ENCODE results near the gene FUT6. TPM values are rescaled to one million over a fixed set of nuclear protein-coding genes. Genes with fewer than 3 reads are reported as not detected.

FUT6 gene
- total and polyA plus RNA-seq, 4 donors = 0.67 to 2.6 (median 1.9) TPM; not detected in 1

- DNase-seq (no peak), ATAC-seq (ENCODE audit: insufficient read depth, low FRiP score) (no peak)
- 57 to 63% methylated on average over 9 of the region's 9 CpGs for WGBS, 2 donors
- Histone ChIP-seq H3K4me3 (no peak overlapping the region), H3K27me3 (ENCODE audit: control insufficient read depth in 3 of 3, insufficient read depth in 3 of 3, low read length in 2 of 3) (peaks cover 0 to 5% (median 0%) of the 10 kb centered on the region in 3 donors), H3K27ac (ENCODE audit: low read depth in 1 of 2, low read length in 1 of 2) (no peak overlapping the region), H3K9ac (ENCODE audit: insufficient read depth in 1 of 2, low read length in 2 of 2) (no peak overlapping the region), H3K36me3 (ENCODE audit: control insufficient read depth in 4 of 4, insufficient read depth in 4 of 4, low read length in 4 of 4) (no peaks in the 10 kb centered on the region), H3K9me3 (ENCODE audit: control insufficient read depth in 4 of 4, insufficient read depth in 3 of 4, low read length in 3 of 4) (peaks cover 0 to 4% (median 0%) of the 10 kb centered on the region in 4 donors), H3K4me1 (ENCODE audit: control insufficient read depth in 5 of 5, insufficient read depth in 5 of 5, low read length in 5 of 5) (peaks cover 0 to 6% (median 3%) of the 10 kb centered on the region in 5 donors)
- TF ChIP-seq, protein P1, sequence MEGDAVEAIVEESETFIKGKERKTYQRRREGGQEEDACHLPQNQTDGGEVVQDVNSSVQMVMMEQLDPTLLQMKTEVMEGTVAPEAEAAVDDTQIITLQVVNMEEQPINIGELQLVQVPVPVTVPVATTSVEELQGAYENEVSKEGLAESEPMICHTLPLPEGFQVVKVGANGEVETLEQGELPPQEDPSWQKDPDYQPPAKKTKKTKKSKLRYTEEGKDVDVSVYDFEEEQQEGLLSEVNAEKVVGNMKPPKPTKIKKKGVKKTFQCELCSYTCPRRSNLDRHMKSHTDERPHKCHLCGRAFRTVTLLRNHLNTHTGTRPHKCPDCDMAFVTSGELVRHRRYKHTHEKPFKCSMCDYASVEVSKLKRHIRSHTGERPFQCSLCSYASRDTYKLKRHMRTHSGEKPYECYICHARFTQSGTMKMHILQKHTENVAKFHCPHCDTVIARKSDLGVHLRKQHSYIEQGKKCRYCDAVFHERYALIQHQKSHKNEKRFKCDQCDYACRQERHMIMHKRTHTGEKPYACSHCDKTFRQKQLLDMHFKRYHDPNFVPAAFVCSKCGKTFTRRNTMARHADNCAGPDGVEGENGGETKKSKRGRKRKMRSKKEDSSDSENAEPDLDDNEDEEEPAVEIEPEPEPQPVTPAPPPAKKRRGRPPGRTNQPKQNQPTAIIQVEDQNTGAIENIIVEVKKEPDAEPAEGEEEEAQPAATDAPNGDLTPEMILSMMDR (IDR thresholded peaks at IDR 0.05; ENCODE audit: control extremely low read depth, extremely low read depth) = no peak
Observed at GRCh38 chr19:5882421-5882968, 43.0 kb upstream of the FUT6 start.

- ATAC-seq (ENCODE audit: insufficient read depth, low FRiP score) = no peak
- H3K27me3 ChIP-seq (ENCODE audit: control insufficient read depth in 3 of 3, insufficient read depth in 3 of 3, low read length in 2 of 3) = peaks cover 0 to 5% (median 0%) of the 10 kb centered on the region in 3 donors
- H3K4me1 ChIP-seq (ENCODE audit: control insufficient read depth in 5 of 5, insufficient read depth in 5 of 5, low read length in 5 of 5) = peaks cover 0 to 6% (median 3%) of the 10 kb centered on the region in 5 donors
- no peak overlapping the region for H3K9ac ChIP-seq (ENCODE audit: insufficient read depth in 1 of 2, low read length in 2 of 2)
- TF ChIP-seq, protein P1 (IDR thresholded peaks at IDR 0.05; ENCODE audit: control extremely low read depth, extremely low read depth) = no peak
- no peak overlapping the region for H3K4me3 ChIP-seq
- WGBS, 2 donors = 63 to 64% methylated on average over 19 of the region's 19 CpGs
- H3K9me3 ChIP-seq (ENCODE audit: control insufficient read depth in 4 of 4, insufficient read depth in 3 of 4, low read length in 3 of 4) = peaks cover 0 to 4% (median 0%) of the 10 kb centered on the region in 4 donors
- no peaks in the 10 kb centered on the region for H3K36me3 ChIP-seq (ENCODE audit: control insufficient read depth in 4 of 4, insufficient read depth in 4 of 4, low read length in 4 of 4)
- DNase-seq = no peak
- H3K27ac ChIP-seq (ENCODE audit: low read depth in 1 of 2, low read length in 1 of 2) = no peak overlapping the region
Observed at GRCh38 chr19:5881543-5882299, 42.2 kb upstream of the FUT6 start.

GRCh38 chr19:5880604-5881078 is 41.1 kb upstream of the FUT6 start:
- no peak overlapping the region for H3K9ac ChIP-seq (ENCODE audit: insufficient read depth in 1 of 2, low read length in 2 of 2)
- H3K36me3 ChIP-seq (ENCODE audit: control insufficient read depth in 4 of 4, insufficient read depth in 4 of 4, low read length in 4 of 4) = no peaks in the 10 kb centered on the region
- TF ChIP-seq, protein P1 (IDR thresholded peaks at IDR 0.05; ENCODE audit: control extremely low read depth, extremely low read depth) = no peak
- DNase-seq (peak; percentile 49 to 76 (median 71)), ATAC-seq (ENCODE audit: insufficient read depth, low FRiP score) (no peak)
- no peak overlapping the region for H3K4me3 ChIP-seq
- H3K4me1 ChIP-seq (ENCODE audit: control insufficient read depth in 5 of 5, insufficient read depth in 5 of 5, low read length in 5 of 5) = peaks cover 0 to 6% (median 3%) of the 10 kb centered on the region in 5 donors
- H3K27me3 ChIP-seq (ENCODE audit: control insufficient read depth in 3 of 3, insufficient read depth in 3 of 3, low read length in 2 of 3) = peaks cover 0 to 5% (median 0%) of the 10 kb centered on the region in 3 donors
- peaks cover 0 to 1% (median 0%) of the 10 kb centered on the region in 4 donors for H3K9me3 ChIP-seq (ENCODE audit: control insufficient read depth in 4 of 4, insufficient read depth in 3 of 4, low read length in 3 of 4)
- WGBS, 2 donors = 14 to 20% methylated on average over 15 of the region's 15 CpGs
- H3K27ac ChIP-seq (ENCODE audit: low read depth in 1 of 2, low read length in 1 of 2) = no peak overlapping the region
